ENCODE results near the gene HEY2. TPM values are rescaled to one million over a fixed set of nuclear protein-coding genes. Genes with fewer than 3 reads are reported as not detected.
"Not testable (repeated sequence)": the region's sequence is repeated elsewhere in the genome, so short reads cannot be mapped to it uniquely, and the experiment has no call there.

Gene HEY2
- not detected for total RNA-seq

- H3K9me3 Mint-ChIP-seq, result no peaks in the 10 kb centered on the region
- H3K27ac Mint-ChIP-seq, result no peak within 1 kb of the TSS
- no peaks in the 10 kb centered on the region for H3K36me3 Mint-ChIP-seq
- DNase-seq, result peak; percentile 92
- H3K27me3 Mint-ChIP-seq, result peaks cover 67% of the 10 kb centered on the region
- peak within 1 kb of the TSS; percentile 80 for H3K4me3 Mint-ChIP-seq
- peaks cover 41% of the 10 kb centered on the region for H3K4me1 Mint-ChIP-seq
Observed at GRCh38 chr6:125749173-125749864, at the start of gene HEY2. Gene HEY2, plus strand, starts transcription at chr6:125749632. Its CDS starts 145 bp downstream, at chr6:125749777.

GRCh38 chr6:125700581-125701353 lies 48.7 kb upstream of the HEY2 start:
- H3K4me1 Mint-ChIP-seq, result no peaks in the 10 kb centered on the region
- H3K27ac Mint-ChIP-seq, result no peak overlapping the region
- no peak for DNase-seq
- H3K36me3 Mint-ChIP-seq, result no peaks in the 10 kb centered on the region
- H3K9me3 Mint-ChIP-seq, result no peaks in the 10 kb centered on the region
- peaks cover 4% of the 10 kb centered on the region for H3K27me3 Mint-ChIP-seq
- no peak overlapping the region for H3K4me3 Mint-ChIP-seq

GRCh38 chr6:125701354-125701668 lies 48.1 kb upstream of the HEY2 start:
- Mint-ChIP-seq H3K27ac (no peak overlapping the region), H3K4me3 (no peak overlapping the region), H3K36me3 (no peaks in the 10 kb centered on the region), H3K4me1 (no peaks in the 10 kb centered on the region), H3K27me3 (peaks cover 8% of the 10 kb centered on the region), H3K9me3 (no peaks in the 10 kb centered on the region)
- DNase-seq, result no peak

GRCh38 chr6:125703882-125704281 lies 45.5 kb upstream of the HEY2 start:
- not testable (repeated sequence) for DNase-seq, H3K9me3 Mint-ChIP-seq, H3K27ac Mint-ChIP-seq, H3K4me1 Mint-ChIP-seq, H3K4me3 Mint-ChIP-seq, H3K36me3 Mint-ChIP-seq
- H3K27me3 Mint-ChIP-seq, result peaks cover 15% of the 10 kb centered on the region

- Mint-ChIP-seq H3K36me3 (no peaks in the 10 kb centered on the region), H3K9me3 (peaks cover 6% of the 10 kb centered on the region), H3K27ac (no peak overlapping the region), H3K4me3 (no peak overlapping the region), H3K4me1 (peaks cover 7% of the 10 kb centered on the region), H3K27me3 (peaks cover 19% of the 10 kb centered on the region)
- DNase-seq, result no peak
Observed at GRCh38 chr6:125707615-125708243, 41.7 kb upstream of the HEY2 start.

GRCh38 chr6:125711013-125711675 lies 38.3 kb upstream of the HEY2 start:
- H3K27ac Mint-ChIP-seq, result no peak overlapping the region

GRCh38 chr6:125714441-125715090 lies 34.9 kb upstream of the HEY2 start:
- Mint-ChIP-seq H3K27me3 (peaks cover 7% of the 10 kb centered on the region), H3K4me1 (peaks cover 21% of the 10 kb centered on the region), H3K27ac (no peak overlapping the region), H3K9me3 (peaks cover 6% of the 10 kb centered on the region), H3K36me3 (no peaks in the 10 kb centered on the region), H3K4me3 (no peak overlapping the region)
- DNase-seq, result peak; percentile 41

More at GRCh38 chr6:125711013-125711675, 38.3 kb upstream of the HEY2 start:
- H3K4me3 Mint-ChIP-seq, result no peak overlapping the region
- peaks cover 17% of the 10 kb centered on the region for H3K27me3 Mint-ChIP-seq
- DNase-seq, result no peak
- peaks cover 6% of the 10 kb centered on the region for H3K9me3 Mint-ChIP-seq
- H3K4me1 Mint-ChIP-seq, result peaks cover 23% of the 10 kb centered on the region
- no peaks in the 10 kb centered on the region for H3K36me3 Mint-ChIP-seq

GRCh38 chr6:125717120-125717731 lies 32.2 kb upstream of the HEY2 start:
- H3K36me3 Mint-ChIP-seq, result no peaks in the 10 kb centered on the region
- H3K9me3 Mint-ChIP-seq, result no peaks in the 10 kb centered on the region
- H3K27ac Mint-ChIP-seq, result no peak overlapping the region
- peaks cover 15% of the 10 kb centered on the region for H3K4me1 Mint-ChIP-seq
- DNase-seq, result no peak
- H3K4me3 Mint-ChIP-seq, result no peak overlapping the region
- H3K27me3 Mint-ChIP-seq, result peaks cover 14% of the 10 kb centered on the region

GRCh38 chr6:125718109-125718508 lies 31.3 kb upstream of the HEY2 start:
- no peaks in the 10 kb centered on the region for H3K36me3 Mint-ChIP-seq
- no peak for DNase-seq
- peaks cover 22% of the 10 kb centered on the region for H3K27me3 Mint-ChIP-seq
- H3K4me3 Mint-ChIP-seq, result no peak overlapping the region
- H3K9me3 Mint-ChIP-seq, result no peaks in the 10 kb centered on the region
- peaks cover 15% of the 10 kb centered on the region for H3K4me1 Mint-ChIP-seq
- H3K27ac Mint-ChIP-seq, result no peak overlapping the region

- H3K9me3 Mint-ChIP-seq, result no peaks in the 10 kb centered on the region
- H3K27me3 Mint-ChIP-seq, result peaks cover 33% of the 10 kb centered on the region
- no peak overlapping the region for H3K4me3 Mint-ChIP-seq
- no peak overlapping the region for H3K27ac Mint-ChIP-seq
- no peak for DNase-seq
- H3K36me3 Mint-ChIP-seq, result no peaks in the 10 kb centered on the region
- no peaks in the 10 kb centered on the region for H3K4me1 Mint-ChIP-seq
Observed at GRCh38 chr6:125722886-125723285, 26.5 kb upstream of the HEY2 start.

GRCh38 chr6:125727216-125727615 lies 22.2 kb upstream of the HEY2 start:
- H3K4me1 Mint-ChIP-seq, result no peaks in the 10 kb centered on the region
- H3K9me3 Mint-ChIP-seq, result no peaks in the 10 kb centered on the region
- no peak overlapping the region for H3K4me3 Mint-ChIP-seq
- H3K36me3 Mint-ChIP-seq, result no peaks in the 10 kb centered on the region
- DNase-seq, result no peak
- no peak overlapping the region for H3K27ac Mint-ChIP-seq
- H3K27me3 Mint-ChIP-seq, result peaks cover 22% of the 10 kb centered on the region

GRCh38 chr6:125728739-125729138 lies 20.7 kb upstream of the HEY2 start:
- no peak for DNase-seq
- no peaks in the 10 kb centered on the region for H3K9me3 Mint-ChIP-seq
- H3K4me3 Mint-ChIP-seq, result no peak overlapping the region
- H3K27me3 Mint-ChIP-seq, result peaks cover 20% of the 10 kb centered on the region
- no peaks in the 10 kb centered on the region for H3K36me3 Mint-ChIP-seq
- H3K27ac Mint-ChIP-seq, result no peak overlapping the region
- no peaks in the 10 kb centered on the region for H3K4me1 Mint-ChIP-seq

- H3K27ac Mint-ChIP-seq, result no peak overlapping the region
- H3K36me3 Mint-ChIP-seq, result no peaks in the 10 kb centered on the region
- no peaks in the 10 kb centered on the region for H3K4me1 Mint-ChIP-seq
- no peak overlapping the region for H3K4me3 Mint-ChIP-seq
- DNase-seq, result no peak
- H3K27me3 Mint-ChIP-seq, result peaks cover 20% of the 10 kb centered on the region
- H3K9me3 Mint-ChIP-seq, result no peaks in the 10 kb centered on the region
Observed at GRCh38 chr6:125729983-125730382, 19.4 kb upstream of the HEY2 start.

GRCh38 chr6:125732398-125732797 lies 17.0 kb upstream of the HEY2 start:
- Mint-ChIP-seq H3K27ac (no peak overlapping the region), H3K27me3 (peaks cover 17% of the 10 kb centered on the region)
- no peak for DNase-seq

More at GRCh38 chr6:125732398-125732797, 17.0 kb upstream of the HEY2 start:
- no peak overlapping the region for H3K4me3 Mint-ChIP-seq
- no peaks in the 10 kb centered on the region for H3K4me1 Mint-ChIP-seq
- no peaks in the 10 kb centered on the region for H3K9me3 Mint-ChIP-seq
- H3K36me3 Mint-ChIP-seq, result no peaks in the 10 kb centered on the region
